Muscle layer of duodenum (tissue), 2 donors: Measurements from ENCODE around the gene HMGXB3.
A peak's percentile ranks its signal among the peaks of the same experiment; 100 is the strongest.

Experiments
- H3K27ac ChIP-seq: one replicate; pipeline ENCODE4 v1.7.0; 2013; ENCODE audit warnings: mild to moderate bottlenecking, low read length
- H3K27me3 ChIP-seq: one replicate; pipeline ENCODE4 v1.7.0; 2013; ENCODE audit warnings: low read depth, mild to moderate bottlenecking, control low read depth, low read length
- H3K36me3 ChIP-seq, 2 donors: one replicate each; pipeline ENCODE4 v1.7.0; 2013; ENCODE audit warnings: low read length in 2 of 2, control low read depth in 1 of 2, mild to moderate bottlenecking in 1 of 2; ENCODE audit not compliant: insufficient read depth in 2 of 2, control insufficient read depth in 1 of 2
- H3K4me1 ChIP-seq, 2 donors: one replicate each; pipeline ENCODE4 v1.7.0; 2013; ENCODE audit warnings: low read length in 2 of 2, mild to moderate bottlenecking in 2 of 2, control low read depth in 1 of 2, moderate library complexity in 1 of 2; ENCODE audit not compliant: insufficient read depth in 2 of 2, control insufficient read depth in 1 of 2
- H3K4me3 ChIP-seq, 2 donors: one replicate each; pipeline ENCODE4 v1.7.0; 2013; ENCODE audit warnings: low read length in 2 of 2, low read depth in 1 of 2, mild to moderate bottlenecking in 1 of 2
- H3K9me3 ChIP-seq, 2 donors: one replicate each; pipeline ENCODE4 v1.7.0; 2013; ENCODE audit warnings: low read length in 2 of 2, control low read depth in 1 of 2, mild to moderate bottlenecking in 1 of 2; ENCODE audit not compliant: control insufficient read depth in 1 of 2
- donor health status: healthy.

The HMGXB3 gene

DNA sequence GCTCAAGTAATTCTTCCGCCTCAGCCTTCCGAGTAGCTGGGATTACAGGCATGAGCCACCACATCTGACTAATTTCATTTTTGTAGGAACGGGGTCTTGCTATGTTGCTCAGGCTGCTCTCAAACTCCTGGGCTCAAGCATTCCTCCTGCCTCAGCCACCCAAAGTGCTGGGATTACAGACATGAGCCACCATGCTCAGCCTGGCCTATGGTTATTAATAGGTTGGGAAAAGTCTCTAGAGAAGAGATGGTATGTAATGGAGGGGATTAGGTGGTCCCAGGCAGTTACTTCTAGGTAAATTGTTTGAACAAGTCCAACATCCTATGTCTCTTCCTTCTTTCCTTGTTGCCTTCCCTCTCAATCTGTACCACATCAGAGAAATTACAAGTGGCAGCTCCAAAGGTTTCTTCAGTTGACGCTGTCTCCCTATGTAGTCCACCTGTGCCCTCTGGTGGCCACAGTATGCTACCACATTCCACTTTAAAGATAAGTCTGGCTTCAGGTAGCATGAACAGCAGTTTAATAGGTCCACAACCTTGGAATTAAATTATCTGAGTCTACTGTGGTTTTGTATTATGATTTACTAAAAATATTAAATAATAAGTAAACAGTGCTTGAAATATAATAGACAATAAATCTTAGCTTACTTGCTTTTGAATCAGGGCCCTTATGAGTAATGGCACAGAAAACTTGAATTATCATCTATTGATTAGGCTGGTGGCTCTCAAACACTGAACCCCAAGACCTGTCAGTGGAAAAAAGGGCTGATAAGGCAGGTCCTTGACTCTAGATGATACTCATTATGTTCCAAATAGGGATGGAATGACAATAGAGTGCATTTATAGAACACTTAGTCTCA lies 9.8 kb upstream of the HMGXB3 start:
- H3K4me3 ChIP-seq = no peak overlapping the region
- no peak overlapping the region for H3K27ac ChIP-seq
- H3K4me1 ChIP-seq = no peaks in the 10 kb centered on the region
- no peaks in the 10 kb centered on the region for H3K9me3 ChIP-seq
- no peaks in the 10 kb centered on the region for H3K27me3 ChIP-seq
- peaks cover 4 to 18% of the 10 kb centered on the region in 2 donors for H3K36me3 ChIP-seq

DNA sequence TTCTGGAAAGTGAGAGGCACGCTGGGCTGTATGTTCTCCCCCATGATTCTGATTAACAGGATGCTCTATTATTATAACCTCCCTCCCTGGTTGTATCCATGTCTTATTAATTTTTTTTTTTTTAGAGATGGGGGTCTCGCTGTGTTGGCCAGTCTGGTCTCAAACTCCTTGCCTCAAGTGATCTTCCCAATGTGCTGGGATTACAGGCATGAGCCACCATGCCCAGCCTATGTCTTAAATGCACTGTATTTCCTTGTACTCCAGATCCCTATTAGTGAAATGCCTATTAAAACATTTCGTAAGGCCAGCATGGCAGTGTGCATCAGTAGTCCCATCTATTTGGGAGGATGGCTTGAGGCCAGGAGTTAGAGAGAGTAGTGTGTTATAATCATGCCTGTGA lies 7.1 kb upstream of the HMGXB3 start:
- no peak overlapping the region for H3K4me3 ChIP-seq
- no peaks in the 10 kb centered on the region for H3K27me3 ChIP-seq
- H3K4me1 ChIP-seq = no peaks in the 10 kb centered on the region
- no peaks in the 10 kb centered on the region for H3K9me3 ChIP-seq
- H3K27ac ChIP-seq = no peak overlapping the region
- peaks cover 4 to 25% of the 10 kb centered on the region in 2 donors for H3K36me3 ChIP-seq

DNA sequence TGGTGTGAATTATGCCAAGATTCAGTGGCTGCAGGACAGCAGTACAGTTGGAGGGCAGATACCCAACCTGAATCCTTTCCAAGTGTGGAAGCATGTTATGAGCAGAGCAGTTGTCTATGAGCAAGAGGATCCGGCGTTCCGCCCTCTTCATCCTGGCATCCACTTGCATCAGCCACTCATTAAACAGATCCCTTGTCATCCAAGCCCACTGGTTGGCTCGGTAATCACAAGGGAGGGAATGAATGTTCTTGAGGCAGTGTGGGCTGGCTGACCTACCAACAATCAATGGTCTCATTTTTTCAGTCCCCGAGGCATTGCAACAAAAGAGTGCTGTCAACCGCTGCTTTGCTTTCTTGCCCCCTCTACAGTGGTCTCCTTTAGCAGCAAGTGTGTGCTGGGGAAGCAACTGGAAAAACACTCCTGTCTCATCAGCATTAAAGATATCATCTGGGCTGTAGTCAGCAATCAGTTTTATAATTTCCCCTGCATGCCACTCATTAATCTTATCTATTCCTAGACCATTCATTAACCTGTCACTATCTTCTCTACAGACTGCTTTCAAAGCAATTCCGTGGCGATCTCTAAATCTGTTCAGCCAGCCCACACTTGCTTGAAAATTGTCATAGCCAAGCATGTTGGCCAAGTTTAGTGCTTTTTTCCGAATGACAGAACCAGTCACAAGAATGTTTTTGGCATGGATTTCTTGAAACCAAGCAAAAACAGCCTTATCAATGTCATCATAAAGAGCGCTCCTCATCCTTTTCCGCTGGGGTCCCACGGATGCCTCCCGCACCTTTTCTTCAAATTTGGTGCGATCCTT lies 4.9 kb upstream of the HMGXB3 start:
- peaks cover 9 to 10% of the 10 kb centered on the region in 2 donors for H3K4me1 ChIP-seq
- H3K27ac ChIP-seq = no peak overlapping the region
- no peak overlapping the region for H3K4me3 ChIP-seq
- peaks cover 11 to 25% of the 10 kb centered on the region in 2 donors for H3K36me3 ChIP-seq
- H3K9me3 ChIP-seq = no peaks in the 10 kb centered on the region
- no peaks in the 10 kb centered on the region for H3K27me3 ChIP-seq

DNA sequence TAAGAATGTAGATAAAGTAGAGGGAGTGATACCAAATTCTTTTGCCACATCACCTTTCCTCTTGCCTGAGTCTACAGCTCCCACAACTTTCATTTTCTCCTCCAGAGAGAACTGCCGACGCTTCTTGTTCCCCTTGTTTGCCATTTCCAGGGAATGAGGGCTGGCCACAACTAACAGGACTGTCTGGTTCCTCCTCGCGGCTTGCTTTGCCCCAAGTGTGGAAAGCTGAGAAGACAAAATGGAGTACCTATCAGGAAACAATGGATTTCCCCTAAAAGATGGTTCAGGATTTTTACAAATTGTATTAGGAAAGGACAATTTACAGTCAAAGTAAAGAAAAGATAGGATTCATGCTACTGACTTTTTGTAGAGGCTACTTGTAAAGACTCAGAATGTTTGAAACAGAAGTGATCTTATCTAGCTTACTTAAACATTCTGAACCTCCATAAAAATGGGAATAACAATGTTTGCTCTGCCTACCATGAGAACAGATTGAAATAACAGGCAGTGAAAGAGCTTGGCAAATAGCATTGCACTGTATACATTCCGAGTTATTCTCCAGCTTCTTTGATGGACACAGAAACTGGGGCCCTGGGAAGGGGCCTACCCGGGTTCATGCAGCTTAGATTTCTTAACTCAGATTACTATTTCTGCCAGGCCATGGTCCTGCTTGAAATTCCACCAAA lies 4.2 kb upstream of the HMGXB3 start:
- Histone ChIP-seq H3K36me3 (peaks cover 14 to 25% of the 10 kb centered on the region in 2 donors), H3K27ac (peak overlapping the region; percentile 26), H3K27me3 (no peaks in the 10 kb centered on the region), H3K9me3 (no peaks in the 10 kb centered on the region), H3K4me3 (no peak overlapping the region), H3K4me1 (peaks cover 9 to 12% of the 10 kb centered on the region in 2 donors)

DNA sequence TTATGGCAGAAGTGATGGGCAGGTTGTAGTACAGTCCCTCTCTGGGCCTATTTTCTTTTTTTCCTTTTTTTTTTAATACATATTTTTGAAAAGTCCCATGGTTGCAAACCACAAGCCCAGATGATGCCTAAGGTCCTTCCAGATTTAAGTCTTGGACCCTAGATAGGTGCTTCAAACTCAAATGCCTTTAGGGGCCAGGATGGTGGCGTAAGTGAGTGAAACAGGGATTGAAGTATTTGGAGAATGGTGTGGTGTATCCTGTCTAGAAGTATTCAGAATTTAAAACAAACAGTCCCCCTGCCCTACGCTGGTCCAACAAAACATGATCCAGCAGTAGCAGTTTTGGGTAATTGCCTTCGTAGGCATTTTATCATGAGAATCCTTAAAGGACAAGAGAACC lies 2.3 kb upstream of the HMGXB3 start:
- Histone ChIP-seq H3K4me1 (peaks cover 9 to 31% of the 10 kb centered on the region in 2 donors), H3K27me3 (no peaks in the 10 kb centered on the region), H3K9me3 (no peaks in the 10 kb centered on the region)

GRCh38 chr5:149999359-149999758 lies 1.2 kb upstream of the HMGXB3 start:
- Histone ChIP-seq H3K27ac (peak overlapping the region; percentile 92), H3K9me3 (no peaks in the 10 kb centered on the region), H3K36me3 (peaks cover 15 to 20% of the 10 kb centered on the region in 2 donors), H3K4me3 (peak overlapping the region; percentile 87 to 89), H3K27me3 (no peaks in the 10 kb centered on the region), H3K4me1 (peaks cover 9 to 31% of the 10 kb centered on the region in 2 donors)

More for the DNA sequence above, 2.3 kb upstream of the HMGXB3 start:
- Histone ChIP-seq H3K36me3 (peaks cover 14 to 25% of the 10 kb centered on the region in 2 donors), H3K4me3 (no peak overlapping the region), H3K27ac (no peak overlapping the region)

- Histone ChIP-seq H3K9me3 (no peaks in the 10 kb centered on the region), H3K4me1 (peaks cover 9 to 31% of the 10 kb centered on the region in 2 donors), H3K27me3 (no peaks in the 10 kb centered on the region), H3K36me3 (peaks cover 18 to 19% of the 10 kb centered on the region in 2 donors), H3K27ac (peak overlapping the region; percentile 92), H3K4me3 (peak overlapping the region; percentile 87 to 89)
Observed at GRCh38 chr5:149999866-150000255, 678 bp upstream of the HMGXB3 start.

DNA sequence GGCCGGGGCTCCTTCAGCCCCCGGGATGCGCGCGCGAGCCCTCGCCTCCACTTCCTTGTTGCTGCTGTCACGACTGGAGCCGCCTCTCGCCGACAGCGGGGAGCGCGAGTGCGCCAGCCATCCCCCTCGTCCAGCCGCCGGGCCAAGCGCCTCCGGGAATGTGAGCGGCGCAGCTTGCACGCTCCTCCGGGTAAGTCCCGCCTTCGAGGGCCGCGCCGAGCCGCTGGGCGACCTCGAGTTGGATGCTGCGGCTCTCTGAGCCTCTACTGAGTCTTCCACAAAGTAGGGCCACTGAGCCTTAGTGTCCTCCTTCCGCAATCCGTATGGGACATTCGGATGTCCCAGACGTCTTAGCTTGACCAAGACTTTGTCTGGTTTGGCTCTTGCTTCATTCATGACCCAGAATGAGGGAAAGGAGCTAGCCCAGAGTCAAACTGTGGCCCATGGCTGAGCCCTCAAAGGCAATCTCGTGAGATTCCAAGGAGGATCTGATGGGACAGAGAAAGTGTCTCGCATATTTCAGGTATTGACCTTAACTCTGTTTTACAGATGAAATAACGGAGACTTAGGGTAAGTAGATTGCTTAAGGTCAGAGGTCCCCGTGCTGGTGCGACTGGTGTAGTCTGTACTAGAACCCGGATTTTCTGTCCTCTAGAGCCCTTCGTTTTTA lies 586 bp downstream of the HMGXB3 start:
- Histone ChIP-seq H3K4me1 (peaks cover 9 to 31% of the 10 kb centered on the region in 2 donors), H3K9me3 (no peaks in the 10 kb centered on the region), H3K27me3 (no peaks in the 10 kb centered on the region), H3K36me3 (peaks cover 13 to 19% of the 10 kb centered on the region in 2 donors), H3K4me3 (peak overlapping the region; percentile 87 to 89), H3K27ac (peak overlapping the region; percentile 92)

GRCh38 chr5:150001660-150002486 lies 1.3 kb downstream of the HMGXB3 start:
- Histone ChIP-seq H3K36me3 (peaks cover 17 to 27% of the 10 kb centered on the region in 2 donors), H3K9me3 (no peaks in the 10 kb centered on the region), H3K4me3 (peak overlapping the region; percentile 87 to 89), H3K4me1 (peaks cover 9 to 31% of the 10 kb centered on the region in 2 donors), H3K27me3 (no peaks in the 10 kb centered on the region), H3K27ac (peak overlapping the region; percentile 92)

DNA sequence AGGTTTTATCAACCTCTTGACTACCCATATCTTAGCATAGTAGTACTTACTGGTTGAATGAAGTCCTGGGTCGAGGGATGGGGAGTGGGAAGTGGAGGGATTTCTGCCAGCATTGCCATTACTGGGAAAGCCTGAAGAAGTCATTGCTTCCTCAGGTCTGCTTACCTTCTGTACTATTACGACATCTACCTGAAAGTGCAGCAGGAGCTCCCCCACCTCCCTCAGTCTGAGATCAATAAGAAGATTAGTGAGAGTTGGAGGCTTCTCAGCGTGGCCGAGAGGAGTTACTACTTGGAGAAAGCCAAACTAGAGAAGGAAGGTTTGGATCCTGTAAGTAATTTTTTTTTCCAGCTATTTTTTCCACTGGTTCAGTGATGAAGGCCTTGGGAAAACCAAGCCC lies 5.8 kb downstream of the HMGXB3 start:
- Histone ChIP-seq H3K27ac (no peak overlapping the region), H3K9me3 (no peaks in the 10 kb centered on the region), H3K36me3 (peaks cover 51 to 56% of the 10 kb centered on the region in 2 donors), H3K4me1 (peaks cover 0 to 19% of the 10 kb centered on the region in 2 donors), H3K27me3 (no peaks in the 10 kb centered on the region), H3K4me3 (no peak overlapping the region)
